ENCODE results near the gene KLHDC4.
A peak's percentile ranks its signal among the peaks of the same experiment; 100 is the strongest.

The KLHDC4 gene

GRCh38 chr16:87708881-87709638, 56.7 kb downstream of the KLHDC4 start:
- no peak for FAIRE-seq
- DNase-seq (ENCODE audit: insufficient read length), result no peak
- TF ChIP-seq TAF1 (IDR thresholded peaks at IDR 0.05; ENCODE audit: borderline replicate concordance, low read depth, low read length) (no peak), POLR2AphosphoS5 (IDR thresholded peaks at IDR 0.05; ENCODE audit: low read depth, low read length) (no peak), POLR2A (IDR thresholded peaks at IDR 0.05; ENCODE audit: low read depth, low read length) (no peak)

GRCh38 chr16:87707714-87708580, 57.8 kb downstream of the KLHDC4 start:
- TF ChIP-seq TAF1 (IDR thresholded peaks at IDR 0.05; ENCODE audit: borderline replicate concordance, low read depth, low read length), result no peak
- TF ChIP-seq POLR2A (IDR thresholded peaks at IDR 0.05; ENCODE audit: low read depth, low read length), result no peak

DNA sequence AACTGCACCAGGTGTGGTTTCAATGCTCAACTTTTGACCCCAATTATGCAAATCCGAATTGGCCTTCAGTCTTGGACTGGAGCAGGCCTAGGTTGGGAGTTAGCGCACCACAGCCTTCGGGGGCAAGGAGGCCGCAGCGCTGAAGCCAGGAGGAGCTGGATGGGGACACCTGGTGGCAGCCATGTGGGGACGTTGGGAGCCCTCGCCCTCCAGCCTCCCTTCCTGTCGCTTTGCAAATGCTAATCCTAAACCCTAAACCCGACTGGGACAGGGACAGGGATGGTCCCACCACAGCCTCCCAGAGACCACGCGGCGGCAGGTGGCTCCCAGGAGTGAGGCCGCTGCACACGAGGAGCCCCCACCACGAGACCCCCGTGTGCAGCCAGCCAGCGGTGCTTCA, 58.7 kb downstream of the KLHDC4 start:
- no peak for DNase-seq (ENCODE audit: insufficient read length)
- TF ChIP-seq POLR2AphosphoS5 (IDR thresholded peaks at IDR 0.05; ENCODE audit: low read depth, low read length) (no peak), TAF1 (IDR thresholded peaks at IDR 0.05; ENCODE audit: borderline replicate concordance, low read depth, low read length) (no peak), POLR2A (IDR thresholded peaks at IDR 0.05; ENCODE audit: low read depth, low read length) (no peak)
- no peak for FAIRE-seq

More at GRCh38 chr16:87707714-87708580, 57.8 kb downstream of the KLHDC4 start:
- DNase-seq (ENCODE audit: insufficient read length), result no peak
- FAIRE-seq, result no peak

GRCh38 chr16:87706278-87707000, 59.3 kb downstream of the KLHDC4 start:
- DNase-seq (ENCODE audit: insufficient read length), result no peak
- FAIRE-seq, result no peak
- no peak for TF ChIP-seq TAF1 (IDR thresholded peaks at IDR 0.05; ENCODE audit: borderline replicate concordance, low read depth, low read length)

- TF ChIP-seq POLR2A (IDR thresholded peaks at IDR 0.05; ENCODE audit: low read depth, low read length) (no peak), POLR2AphosphoS5 (IDR thresholded peaks at IDR 0.05; ENCODE audit: low read depth, low read length) (no peak), TAF1 (IDR thresholded peaks at IDR 0.05; ENCODE audit: borderline replicate concordance, low read depth, low read length) (no peak)
- DNase-seq (ENCODE audit: insufficient read length) (no peak), FAIRE-seq (no peak)
Observed at GRCh38 chr16:87705771-87706277, 60.0 kb downstream of the KLHDC4 start.

- TF ChIP-seq POLR2AphosphoS5 (IDR thresholded peaks at IDR 0.05; ENCODE audit: low read depth, low read length), result no peak
- no peak for TF ChIP-seq POLR2A (IDR thresholded peaks at IDR 0.05; ENCODE audit: low read depth, low read length)
- no peak for TF ChIP-seq TAF1 (IDR thresholded peaks at IDR 0.05; ENCODE audit: borderline replicate concordance, low read depth, low read length)
- no peak for FAIRE-seq
- DNase-seq (ENCODE audit: insufficient read length), result no peak
Observed at GRCh38 chr16:87704754-87705353, 60.9 kb downstream of the KLHDC4 start.

- FAIRE-seq, result no peak
- TF ChIP-seq POLR2AphosphoS5 (IDR thresholded peaks at IDR 0.05; ENCODE audit: low read depth, low read length) (no peak), TAF1 (IDR thresholded peaks at IDR 0.05; ENCODE audit: borderline replicate concordance, low read depth, low read length) (no peak), POLR2A (IDR thresholded peaks at IDR 0.05; ENCODE audit: low read depth, low read length) (no peak)
- DNase-seq (ENCODE audit: insufficient read length), result no peak
Observed at GRCh38 chr16:87703835-87704375, 61.9 kb downstream of the KLHDC4 start.

DNA sequence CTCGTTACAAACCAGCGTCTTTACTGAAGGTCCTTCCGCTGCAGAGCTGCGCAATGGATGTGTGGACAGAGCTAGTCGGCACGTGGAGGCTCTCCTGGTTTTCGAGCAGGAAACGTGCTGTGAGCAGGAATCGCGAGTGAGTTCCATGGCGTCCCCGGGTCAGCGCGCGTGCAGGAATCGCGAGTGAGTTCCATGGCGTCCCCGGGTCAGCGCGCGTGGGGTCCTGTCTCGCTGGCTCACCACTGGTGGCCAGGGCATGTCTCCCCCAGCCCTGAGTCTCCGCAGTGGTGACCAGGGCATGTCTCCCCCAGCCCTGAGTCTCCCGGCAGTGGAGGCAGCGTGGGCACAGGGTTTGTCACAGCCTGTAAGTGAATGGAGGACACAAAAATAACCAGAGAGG, 62.7 kb downstream of the KLHDC4 start:
- no peak for DNase-seq (ENCODE audit: insufficient read length)
- FAIRE-seq, result no peak
- TF ChIP-seq TAF1 (IDR thresholded peaks at IDR 0.05; ENCODE audit: borderline replicate concordance, low read depth, low read length) (no peak), POLR2A (IDR thresholded peaks at IDR 0.05; ENCODE audit: low read depth, low read length) (no peak)

DNA sequence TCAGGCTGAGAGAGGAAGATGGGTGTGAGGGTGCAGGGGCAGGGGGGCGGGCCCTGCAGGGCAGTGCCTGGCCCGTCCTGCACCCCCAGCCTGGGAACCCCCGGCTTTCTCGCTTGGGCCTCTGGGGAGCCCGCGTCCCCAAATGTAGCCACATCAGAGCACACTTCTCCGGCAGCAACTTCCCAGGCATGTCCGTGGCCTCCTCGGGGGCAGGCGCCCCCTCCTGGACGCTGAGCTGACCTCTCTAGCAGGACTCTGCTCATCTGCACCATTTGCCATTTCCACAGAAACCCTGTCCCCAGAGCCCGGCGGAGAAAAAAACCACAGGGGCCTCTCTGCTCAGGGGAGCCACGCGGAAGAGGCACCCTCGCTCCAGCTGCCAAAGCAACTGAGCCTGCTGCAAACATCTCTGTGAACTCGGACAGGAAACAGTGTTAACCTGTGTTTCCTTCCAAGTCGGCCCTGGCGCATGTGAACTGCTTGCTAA, 63.4 kb downstream of the KLHDC4 start:
- FAIRE-seq (peak; percentile 84), DNase-seq (ENCODE audit: insufficient read length) (peak; percentile 78)
- TF ChIP-seq POLR2A (IDR thresholded peaks at IDR 0.05; ENCODE audit: low read depth, low read length) (no peak), TAF1 (IDR thresholded peaks at IDR 0.05; ENCODE audit: borderline replicate concordance, low read depth, low read length) (no peak), POLR2AphosphoS5 (IDR thresholded peaks at IDR 0.05; ENCODE audit: low read depth, low read length) (no peak)

- DNase-seq (ENCODE audit: insufficient read length) (no peak), FAIRE-seq (no peak)
- TF ChIP-seq POLR2AphosphoS5 (IDR thresholded peaks at IDR 0.05; ENCODE audit: low read depth, low read length) (no peak), TAF1 (IDR thresholded peaks at IDR 0.05; ENCODE audit: borderline replicate concordance, low read depth, low read length) (no peak)
Observed at GRCh38 chr16:87701505-87701921, 64.3 kb downstream of the KLHDC4 start.

- DNase-seq (ENCODE audit: insufficient read length) (no peak), FAIRE-seq (no peak)
- TF ChIP-seq POLR2A (IDR thresholded peaks at IDR 0.05; ENCODE audit: low read depth, low read length) (no peak), TAF1 (IDR thresholded peaks at IDR 0.05; ENCODE audit: borderline replicate concordance, low read depth, low read length) (no peak), POLR2AphosphoS5 (IDR thresholded peaks at IDR 0.05; ENCODE audit: low read depth, low read length) (no peak)
Observed at GRCh38 chr16:87701078-87701460, 64.7 kb downstream of the KLHDC4 start.

All from GM12892 (cell line).